MM.1S (cell line): ENCODE data around the gene FLII.

Source experiments
- DNase-seq: peaks from one replicate; pipeline ENCODE4 v3.0.0-alpha.2; 2015
- H2AFZ ChIP-seq: fragments of 300-600 bp; sonication (generic); 2 replicates; pipeline ENCODE4 v1.6.0; 2016; ENCODE audit warnings: antibody characterized with exemption, low read length
- H3F3A ChIP-seq: fragments of 300-600 bp; sonication (generic); 2 replicates; pipeline ENCODE4 v1.6.1; 2016; ENCODE audit warnings: mild to moderate bottlenecking, antibody characterized with exemption, low read length, moderate library complexity, mixed read lengths; ENCODE audit not compliant: insufficient read depth
- H3K27ac ChIP-seq: fragments of 300-600 bp; sonication (generic); 2 replicates; pipeline ENCODE4 v1.5.1; 2016; ENCODE audit warnings: mild to moderate bottlenecking, low read length
- H3K27me3 ChIP-seq: fragments of 300-600 bp; sonication (generic); replicated peaks from 2 replicates; pipeline ENCODE4 v1.6.0; 2016; ENCODE audit warnings: low read length; ENCODE audit not compliant: insufficient read depth
- H3K36me3 ChIP-seq: fragments of 300-600 bp; sonication (generic); replicated peaks from 2 replicates; pipeline ENCODE4 v1.6.1; 2016; ENCODE audit warnings: mild to moderate bottlenecking, low read length, mixed read lengths; ENCODE audit not compliant: insufficient read depth
- H3K4me1 ChIP-seq: fragments of 300-600 bp; sonication (generic); 2 replicates; pipeline ENCODE4 v1.6.1; 2016; ENCODE audit warnings: low read length, mixed read lengths
- H3K4me2 ChIP-seq: fragments of 300-600 bp; sonication (generic); 2 replicates; pipeline ENCODE4 v1.6.0; 2016; ENCODE audit warnings: low read depth, low read length
- H3K4me3 ChIP-seq: fragments of 300-600 bp; sonication (generic); 2 replicates; pipeline ENCODE4 v1.5.1; 2016; ENCODE audit warnings: low read length, mixed read lengths
- H3K79me2 ChIP-seq: fragments of 300-600 bp; sonication (generic); 2 replicates; pipeline ENCODE4 v1.6.1; 2016; ENCODE audit warnings: mixed run types, low read length, mixed read lengths
- H3K9ac ChIP-seq: fragments of 300-600 bp; sonication (generic); 2 replicates; pipeline ENCODE4 v1.6.1; 2016; ENCODE audit warnings: low read length, mixed read lengths
- H3K9me2 ChIP-seq: fragments of 300-600 bp; sonication (generic); replicated peaks from 2 replicates; pipeline ENCODE4 v1.6.1; 2016; ENCODE audit warnings: mild to moderate bottlenecking, low read length, mixed read lengths; ENCODE audit not compliant: insufficient read depth
- H3K9me3 ChIP-seq: fragments of 300-600 bp; sonication (generic); replicated peaks from 2 replicates; pipeline ENCODE4 v1.6.1; 2016; ENCODE audit warnings: mild to moderate bottlenecking, low read length, mixed read lengths; ENCODE audit not compliant: insufficient read depth
- H4K20me1 ChIP-seq: fragments of 300-600 bp; sonication (generic); 2 replicates; pipeline ENCODE4 v1.6.1; 2016; ENCODE audit warnings: mild to moderate bottlenecking, low read length, moderate library complexity, mixed read lengths; ENCODE audit not compliant: insufficient read depth
- CTCF ChIP-seq: fragments of 300-600 bp; sonication (generic); IDR thresholded peaks from 2 replicates; pipeline ENCODE4 v1.5.1; 2016; ENCODE audit warnings: antibody characterized with exemption, low read length, mixed read lengths
- EZH2 ChIP-seq: fragments of 300-600 bp; sonication (generic); optimal IDR thresholded peaks from 2 replicates; pipeline ENCODE3; 2017; ENCODE audit warnings: low read depth, mild to moderate bottlenecking, antibody characterized with exemption, low read length, mixed read lengths
- EZH2phosphoT487 ChIP-seq: fragments of 300-600 bp; sonication (generic); IDR thresholded peaks from 2 replicates; pipeline ENCODE4 v1.6.1; 2018; ENCODE audit warnings: antibody characterized with exemption, low read length

FLII gene

GRCh38 chr17:18197535-18198194 is 60.9 kb downstream of the FLII start:
- H3K4me2 ChIP-seq: no peak overlapping the region

DNA sequence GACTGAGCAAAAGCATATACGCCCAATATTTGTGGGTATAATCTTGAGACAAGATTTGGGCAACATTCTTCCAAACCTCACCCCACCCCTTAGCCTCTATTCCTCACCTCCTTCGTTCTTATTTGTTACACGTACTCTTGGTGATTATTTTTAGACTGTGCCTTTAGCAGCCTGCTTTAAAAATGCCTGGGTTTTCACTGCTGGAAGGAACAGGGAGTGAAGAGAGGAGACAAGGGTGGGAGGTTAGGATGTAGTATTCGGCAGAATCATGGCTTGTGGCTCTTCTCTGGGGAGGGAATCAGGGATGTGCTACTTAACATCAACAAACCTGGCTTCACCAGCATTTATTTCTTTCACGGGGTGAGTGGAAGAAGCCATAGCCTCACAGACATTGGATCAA is 63.3 kb downstream of the FLII start:
- Histone ChIP-seq H2AFZ (no peak overlapping the region), H3K36me3 (no peaks in the 10 kb centered on the region), H3K4me2 (no peak overlapping the region), H3K4me1 (no peaks in the 10 kb centered on the region), H3K9me2 (no peaks in the 10 kb centered on the region), H3K9ac (no peak overlapping the region), H3K27me3 (no peaks in the 10 kb centered on the region), H3K4me3 (no peak overlapping the region), H3K9me3 (no peaks in the 10 kb centered on the region), H3K27ac (no peak overlapping the region), H3F3A (no peaks in the 10 kb centered on the region), H4K20me1 (peaks cover 6% of the 10 kb centered on the region; the same call in 1 of the 2 replicates), H3K79me2 (peaks cover 91% of the 10 kb centered on the region)
- TF ChIP-seq CTCF: no peak
- no peak for TF ChIP-seq EZH2phosphoT487
- TF ChIP-seq EZH2: no peak
- DNase-seq: no peak

More at GRCh38 chr17:18197535-18198194, 60.9 kb downstream of the FLII start:
- Histone ChIP-seq H3K36me3 (no peaks in the 10 kb centered on the region), H3K9me2 (no peaks in the 10 kb centered on the region), H3K79me2 (peaks cover 89% of the 10 kb centered on the region), H3F3A (no peaks in the 10 kb centered on the region), H3K27me3 (no peaks in the 10 kb centered on the region), H2AFZ (no peak overlapping the region), H3K27ac (no peak overlapping the region), H3K4me3 (no peak overlapping the region), H3K9ac (no peak overlapping the region), H3K4me1 (no peaks in the 10 kb centered on the region), H3K9me3 (no peaks in the 10 kb centered on the region), H4K20me1 (peaks cover 6% of the 10 kb centered on the region; the same call in 1 of the 2 replicates)
- TF ChIP-seq EZH2: no peak
- TF ChIP-seq CTCF: no peak
- no peak for TF ChIP-seq EZH2phosphoT487
- no peak for DNase-seq
